ENCODE measurements around the gene BCORL1.

- TF ChIP-seq, protein P1, sequence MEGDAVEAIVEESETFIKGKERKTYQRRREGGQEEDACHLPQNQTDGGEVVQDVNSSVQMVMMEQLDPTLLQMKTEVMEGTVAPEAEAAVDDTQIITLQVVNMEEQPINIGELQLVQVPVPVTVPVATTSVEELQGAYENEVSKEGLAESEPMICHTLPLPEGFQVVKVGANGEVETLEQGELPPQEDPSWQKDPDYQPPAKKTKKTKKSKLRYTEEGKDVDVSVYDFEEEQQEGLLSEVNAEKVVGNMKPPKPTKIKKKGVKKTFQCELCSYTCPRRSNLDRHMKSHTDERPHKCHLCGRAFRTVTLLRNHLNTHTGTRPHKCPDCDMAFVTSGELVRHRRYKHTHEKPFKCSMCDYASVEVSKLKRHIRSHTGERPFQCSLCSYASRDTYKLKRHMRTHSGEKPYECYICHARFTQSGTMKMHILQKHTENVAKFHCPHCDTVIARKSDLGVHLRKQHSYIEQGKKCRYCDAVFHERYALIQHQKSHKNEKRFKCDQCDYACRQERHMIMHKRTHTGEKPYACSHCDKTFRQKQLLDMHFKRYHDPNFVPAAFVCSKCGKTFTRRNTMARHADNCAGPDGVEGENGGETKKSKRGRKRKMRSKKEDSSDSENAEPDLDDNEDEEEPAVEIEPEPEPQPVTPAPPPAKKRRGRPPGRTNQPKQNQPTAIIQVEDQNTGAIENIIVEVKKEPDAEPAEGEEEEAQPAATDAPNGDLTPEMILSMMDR (IDR thresholded peaks at IDR 0.05; ENCODE audit: insufficient read depth, low read length): no peak
- TF ChIP-seq POLR2AphosphoS5 (IDR thresholded peaks at IDR 0.05; ENCODE audit: low read depth) (no peak), GABPA (IDR thresholded peaks at IDR 0.05; ENCODE audit: low read depth) (no peak)
- TF ChIP-seq, protein P2, sequence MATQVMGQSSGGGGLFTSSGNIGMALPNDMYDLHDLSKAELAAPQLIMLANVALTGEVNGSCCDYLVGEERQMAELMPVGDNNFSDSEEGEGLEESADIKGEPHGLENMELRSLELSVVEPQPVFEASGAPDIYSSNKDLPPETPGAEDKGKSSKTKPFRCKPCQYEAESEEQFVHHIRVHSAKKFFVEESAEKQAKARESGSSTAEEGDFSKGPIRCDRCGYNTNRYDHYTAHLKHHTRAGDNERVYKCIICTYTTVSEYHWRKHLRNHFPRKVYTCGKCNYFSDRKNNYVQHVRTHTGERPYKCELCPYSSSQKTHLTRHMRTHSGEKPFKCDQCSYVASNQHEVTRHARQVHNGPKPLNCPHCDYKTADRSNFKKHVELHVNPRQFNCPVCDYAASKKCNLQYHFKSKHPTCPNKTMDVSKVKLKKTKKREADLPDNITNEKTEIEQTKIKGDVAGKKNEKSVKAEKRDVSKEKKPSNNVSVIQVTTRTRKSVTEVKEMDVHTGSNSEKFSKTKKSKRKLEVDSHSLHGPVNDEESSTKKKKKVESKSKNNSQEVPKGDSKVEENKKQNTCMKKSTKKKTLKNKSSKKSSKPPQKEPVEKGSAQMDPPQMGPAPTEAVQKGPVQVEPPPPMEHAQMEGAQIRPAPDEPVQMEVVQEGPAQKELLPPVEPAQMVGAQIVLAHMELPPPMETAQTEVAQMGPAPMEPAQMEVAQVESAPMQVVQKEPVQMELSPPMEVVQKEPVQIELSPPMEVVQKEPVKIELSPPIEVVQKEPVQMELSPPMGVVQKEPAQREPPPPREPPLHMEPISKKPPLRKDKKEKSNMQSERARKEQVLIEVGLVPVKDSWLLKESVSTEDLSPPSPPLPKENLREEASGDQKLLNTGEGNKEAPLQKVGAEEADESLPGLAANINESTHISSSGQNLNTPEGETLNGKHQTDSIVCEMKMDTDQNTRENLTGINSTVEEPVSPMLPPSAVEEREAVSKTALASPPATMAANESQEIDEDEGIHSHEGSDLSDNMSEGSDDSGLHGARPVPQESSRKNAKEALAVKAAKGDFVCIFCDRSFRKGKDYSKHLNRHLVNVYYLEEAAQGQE (IDR thresholded peaks at IDR 0.05; ENCODE audit: insufficient replicate concordance, low read depth): no peak
These were observed 37.3 kb upstream of the BCORL1 start for GRCh38 chrX:129945131-129945530.
